SK-N-MC (cell line): ENCODE measurements around the gene KCNB1.
A peak's percentile ranks its signal among the peaks of the same experiment; 100 is the strongest.

ENCODE experiments used
- EZH2 ChIP-seq: fragments of 200-600 bp; sonication (generic); IDR thresholded peaks from one replicate; pipeline ENCODE4 v1.6.1; 2017; ENCODE audit warnings: antibody characterized with exemption
- FOXP2 ChIP-seq: optimal IDR thresholded peaks from 2 replicates; pipeline ENCODE3; 2011; ENCODE audit warnings: mild to moderate bottlenecking, moderate library complexity; ENCODE audit not compliant: insufficient read depth; ENCODE audit errors: extremely low read length, control extremely low read depth
- POLR2AphosphoS5 ChIP-seq: IDR thresholded peaks from 2 replicates; pipeline ENCODE4 v1.6.1; 2012; ENCODE audit warnings: mild to moderate bottlenecking, low read depth, low read length, borderline replicate concordance

GRCh38 chr20:49318430-49319207, 163.8 kb downstream of the KCNB1 start:
- TF ChIP-seq EZH2 (peak; percentile 81), POLR2AphosphoS5 (no peak), FOXP2 (no peak)
